HG02798 (cell line): Measurements from ENCODE around the gene TXN2.
A peak's percentile ranks its signal among the peaks of the same experiment; 100 is the strongest.

Experiments used
- ATAC-seq: cut with Tn5 transposase; IDR thresholded peaks from one replicate; pipeline ENCODE4 v1.9.1; 2021; ENCODE audit warnings: mild to moderate bottlenecking; ENCODE audit not compliant: unreplicated experiment, poor library complexity

TXN2 gene

GRCh38 chr22:36486619-36487384 lies 5.4 kb upstream of the TXN2 start:
- ATAC-seq = no peak

DNA sequence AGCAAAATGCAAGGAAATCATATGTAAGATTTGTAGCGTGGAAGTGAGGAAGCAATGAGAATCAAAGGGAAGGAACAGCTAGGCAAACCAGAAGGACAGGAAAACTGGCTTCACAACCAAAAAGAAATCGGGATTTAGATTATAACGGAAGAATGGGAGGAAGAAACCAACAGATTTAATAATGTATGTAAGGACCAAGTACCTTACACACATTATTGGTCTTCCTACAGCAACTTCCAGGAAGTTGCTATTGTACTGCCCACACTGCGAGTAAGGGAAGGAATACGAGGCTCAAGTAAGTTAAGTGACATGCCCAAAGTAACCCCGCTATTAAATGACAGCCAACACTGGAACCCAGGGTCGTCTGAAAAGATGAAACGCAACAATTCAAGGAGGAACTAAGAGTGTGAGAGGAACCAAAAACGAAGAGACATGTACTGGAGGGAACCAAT lies 473 bp downstream of the TXN2 start:
- no peak for ATAC-seq

DNA sequence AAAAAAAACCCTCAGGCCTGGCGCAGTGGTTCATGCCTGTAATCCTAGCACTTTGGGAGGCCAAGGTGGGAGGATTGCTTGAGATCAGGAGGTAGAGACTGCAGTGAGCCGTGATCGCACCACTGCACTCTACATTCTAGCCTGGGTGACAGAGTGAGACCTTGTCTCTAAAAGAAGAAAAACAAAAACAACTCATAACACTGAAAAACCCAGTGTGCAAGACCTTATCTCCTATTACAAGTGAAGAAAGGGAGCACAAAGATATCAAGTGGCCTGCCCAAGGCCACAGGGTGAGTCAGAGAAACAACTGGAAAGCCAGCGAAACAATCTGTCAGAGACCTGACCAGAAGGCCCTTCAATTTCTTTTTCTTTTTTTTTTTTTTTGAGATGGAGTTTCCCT lies 2.5 kb downstream of the TXN2 start:
- no peak for ATAC-seq

- no peak for ATAC-seq
These were observed 6.1 kb downstream of the TXN2 start for GRCh38 chr22:36475341-36475740.

- no peak for ATAC-seq
These were observed 8.8 kb downstream of the TXN2 start for GRCh38 chr22:36472689-36473088.

- no peak for ATAC-seq
These were observed 10.1 kb downstream of the TXN2 start for GRCh38 chr22:36471341-36471821.

GRCh38 chr22:36470994-36471331 lies 10.5 kb downstream of the TXN2 start:
- ATAC-seq = no peak

DNA sequence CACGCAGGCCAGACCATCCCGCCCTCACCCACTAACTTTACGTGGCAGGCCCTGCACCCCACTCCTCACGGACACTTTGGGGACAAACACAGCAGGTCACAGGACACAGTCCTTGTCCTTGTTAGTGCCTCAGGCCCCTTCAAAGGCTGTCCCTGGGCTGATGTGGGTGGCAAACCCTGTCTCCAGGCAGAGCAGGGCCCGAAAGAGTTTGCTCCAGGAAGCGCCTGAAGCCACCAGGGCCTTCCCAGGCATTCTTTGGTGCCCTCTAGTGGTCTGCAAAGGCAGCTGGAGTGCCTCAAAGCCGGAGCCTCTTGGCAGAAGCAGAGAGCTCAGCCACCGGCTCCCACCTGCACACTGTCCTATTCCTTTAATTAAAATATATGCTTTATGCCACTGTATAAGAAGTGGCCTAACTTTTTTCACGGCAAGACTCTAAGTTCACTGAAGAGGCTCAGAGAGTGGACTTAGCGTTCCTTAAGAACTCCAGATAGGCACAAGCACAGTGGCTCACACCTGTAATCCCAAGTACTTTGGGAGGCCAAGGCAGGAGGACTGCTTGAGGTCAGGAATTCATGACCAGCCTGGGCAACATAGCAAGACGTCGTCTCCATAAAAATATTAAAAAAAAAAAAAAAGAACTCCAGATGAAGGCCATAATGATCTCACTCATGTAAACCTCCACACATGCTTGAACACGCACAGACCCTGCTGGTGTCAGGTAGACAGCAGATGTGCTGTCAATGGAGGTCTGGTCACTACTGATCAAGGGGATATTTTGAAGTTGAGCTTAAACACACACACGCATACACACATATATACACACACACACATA lies 11.1 kb downstream of the TXN2 start:
- ATAC-seq = peak; percentile 47

DNA sequence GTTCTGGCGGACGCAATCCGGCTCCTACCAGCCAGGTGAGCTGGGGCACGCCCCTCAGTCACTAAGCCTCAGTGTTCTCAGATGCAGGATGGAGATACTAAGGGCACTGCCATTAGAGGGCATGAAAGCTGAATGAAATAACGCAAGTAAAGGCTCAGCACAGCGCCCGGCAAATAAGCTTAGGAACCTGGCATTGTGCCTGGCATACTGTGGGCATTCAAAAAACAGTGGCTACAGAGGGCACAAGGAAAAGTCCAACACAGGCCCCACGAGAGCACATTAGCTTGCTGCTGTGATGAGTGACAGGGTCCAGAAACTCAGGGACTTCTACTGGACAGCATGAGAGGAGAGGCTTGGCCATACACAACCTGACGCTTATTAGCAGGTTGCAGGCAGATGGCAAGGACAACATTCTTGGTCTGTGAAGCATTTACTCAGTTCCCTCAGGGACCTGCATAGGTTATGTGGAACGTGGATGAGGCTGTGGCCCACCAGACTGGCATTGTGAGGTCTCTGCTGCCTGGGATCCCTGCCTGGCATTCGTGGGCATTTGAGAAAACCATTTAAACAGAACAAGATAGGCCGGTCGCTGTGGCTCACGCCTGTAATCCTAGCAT lies 12.2 kb downstream of the TXN2 start:
- no peak for ATAC-seq

- no peak for ATAC-seq
These were observed 13.5 kb downstream of the TXN2 start for GRCh38 chr22:36467946-36468345.

DNA sequence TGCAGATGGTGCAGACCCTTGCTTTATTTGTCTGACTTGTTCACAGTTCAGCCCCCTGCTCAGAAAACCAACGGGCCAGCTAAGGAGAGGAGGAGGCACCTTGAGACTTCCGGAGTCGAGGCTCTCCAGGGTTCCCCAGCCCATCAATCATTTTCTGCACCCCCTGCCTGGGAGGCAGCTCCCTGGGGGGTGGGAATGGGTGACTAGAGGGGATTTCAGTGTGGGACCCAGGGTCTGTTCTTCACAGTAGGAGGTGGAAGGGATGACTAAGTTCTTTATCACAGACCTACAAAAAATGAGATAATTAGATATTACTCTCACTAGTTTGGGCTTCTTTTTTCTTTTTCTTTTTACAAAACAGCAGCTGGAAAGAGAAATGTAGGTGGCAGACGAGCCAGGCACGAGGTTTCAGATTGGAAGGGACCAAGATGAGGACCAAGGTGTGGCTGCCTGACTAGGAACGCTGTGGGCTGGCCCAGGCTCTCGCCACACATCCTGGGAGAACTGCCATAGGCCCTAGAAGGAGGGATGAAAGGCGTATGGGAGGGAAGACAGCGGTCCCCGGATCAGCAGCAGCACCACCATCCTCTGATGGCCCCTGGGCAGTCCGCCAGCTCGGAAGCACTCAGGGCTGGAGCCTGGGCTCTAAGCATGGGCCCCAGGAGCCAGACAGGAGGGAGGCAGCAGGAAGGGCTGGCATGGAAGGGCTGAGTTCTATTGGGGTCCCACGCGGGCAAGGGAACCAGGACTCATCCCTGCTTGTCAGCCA lies 14.2 kb downstream of the TXN2 start:
- ATAC-seq = no peak

DNA sequence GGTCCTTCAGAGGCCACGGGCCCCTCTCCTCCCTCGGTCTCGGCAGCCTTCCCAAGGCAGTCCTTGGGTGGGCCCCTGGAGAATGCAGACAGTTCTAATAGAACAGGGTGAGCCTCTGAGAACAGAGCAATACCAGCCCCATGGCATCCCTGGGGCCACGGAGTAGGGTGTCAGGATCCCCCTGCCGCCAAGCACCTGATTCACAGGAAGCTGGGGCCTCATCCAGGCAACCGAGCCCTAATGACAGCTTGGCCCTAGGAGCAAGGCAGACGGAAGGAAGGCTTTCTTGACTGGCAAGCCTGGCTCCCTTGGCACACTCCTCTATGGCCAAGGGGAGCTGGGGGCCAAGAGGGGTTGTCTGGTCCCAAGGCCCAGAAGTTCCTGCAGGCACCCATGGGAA lies 15.2 kb downstream of the TXN2 start:
- ATAC-seq = no peak

- no peak for ATAC-seq
These were observed 16.0 kb downstream of the TXN2 start for GRCh38 chr22:36465232-36466021.

DNA sequence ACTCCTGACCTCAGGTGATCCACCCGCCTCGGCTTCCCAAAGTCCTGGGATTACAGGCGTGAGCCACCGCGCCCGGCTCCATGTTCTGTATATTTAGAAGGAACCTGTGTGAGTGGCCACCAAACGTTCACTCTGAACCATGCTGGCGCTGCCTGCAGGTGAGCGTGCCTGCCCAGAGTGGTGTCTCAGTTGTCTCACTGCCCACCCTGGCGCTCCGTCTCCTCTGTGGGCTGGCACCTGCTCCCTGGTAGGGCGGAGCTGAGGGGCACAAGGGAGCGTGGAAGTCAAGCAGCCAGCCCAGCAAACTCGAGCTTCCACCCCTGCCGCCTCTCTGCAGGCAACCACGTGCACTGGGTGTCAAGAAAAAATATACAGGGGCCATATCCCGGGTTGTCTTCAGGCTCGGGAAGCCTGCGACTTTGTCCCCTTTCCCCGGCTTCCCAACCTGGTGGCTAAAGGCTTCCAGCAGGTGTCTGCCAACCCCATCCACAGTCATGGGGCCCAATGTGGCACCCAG lies 16.7 kb downstream of the TXN2 start:
- no peak for ATAC-seq

DNA sequence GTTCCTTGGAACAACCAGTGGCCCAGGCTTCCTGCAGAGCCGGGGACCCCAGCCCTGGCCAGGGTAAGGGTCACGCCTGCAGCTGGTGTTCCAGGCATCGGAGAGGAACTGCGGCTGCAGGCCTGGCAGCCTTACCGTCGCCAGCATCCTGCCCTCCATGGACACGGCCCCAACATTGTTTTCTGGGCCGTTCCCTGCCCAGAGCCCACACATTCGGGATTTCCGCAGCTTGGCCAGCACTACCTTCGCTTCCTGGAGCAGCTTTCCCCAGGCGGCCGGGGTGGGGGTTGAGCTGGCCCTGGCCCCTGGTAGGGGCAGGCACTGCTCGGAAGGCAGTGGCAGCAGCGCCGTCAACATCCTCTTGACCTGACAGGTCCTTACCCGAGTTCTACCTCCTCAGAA lies 17.7 kb downstream of the TXN2 start:
- ATAC-seq = no peak

- no peak for ATAC-seq
These were observed 19.5 kb downstream of the TXN2 start for GRCh38 chr22:36461665-36462649.

GRCh38 chr22:36460202-36460601 lies 21.2 kb downstream of the TXN2 start:
- no peak for ATAC-seq
